Stimulated activated CD8-positive, alpha-beta memory T cell treated with anti-CD3 and anti-CD28 coated beads, Interleukin-12 subunit alpha, Interleukin-12 subunit beta, amount 100 ng/mL, for 4 hours (primary cell): Measurements from ENCODE around the gene CD74.

Experiments
- DNase-seq: peaks from one replicate; pipeline ENCODE4 v3.0.0-alpha.2; 2020; ENCODE audit warnings: low read depth

Gene CD74

GRCh38 chr5:150358261-150359095 is 54.2 kb downstream of the CD74 start:
- no peak for DNase-seq

DNA sequence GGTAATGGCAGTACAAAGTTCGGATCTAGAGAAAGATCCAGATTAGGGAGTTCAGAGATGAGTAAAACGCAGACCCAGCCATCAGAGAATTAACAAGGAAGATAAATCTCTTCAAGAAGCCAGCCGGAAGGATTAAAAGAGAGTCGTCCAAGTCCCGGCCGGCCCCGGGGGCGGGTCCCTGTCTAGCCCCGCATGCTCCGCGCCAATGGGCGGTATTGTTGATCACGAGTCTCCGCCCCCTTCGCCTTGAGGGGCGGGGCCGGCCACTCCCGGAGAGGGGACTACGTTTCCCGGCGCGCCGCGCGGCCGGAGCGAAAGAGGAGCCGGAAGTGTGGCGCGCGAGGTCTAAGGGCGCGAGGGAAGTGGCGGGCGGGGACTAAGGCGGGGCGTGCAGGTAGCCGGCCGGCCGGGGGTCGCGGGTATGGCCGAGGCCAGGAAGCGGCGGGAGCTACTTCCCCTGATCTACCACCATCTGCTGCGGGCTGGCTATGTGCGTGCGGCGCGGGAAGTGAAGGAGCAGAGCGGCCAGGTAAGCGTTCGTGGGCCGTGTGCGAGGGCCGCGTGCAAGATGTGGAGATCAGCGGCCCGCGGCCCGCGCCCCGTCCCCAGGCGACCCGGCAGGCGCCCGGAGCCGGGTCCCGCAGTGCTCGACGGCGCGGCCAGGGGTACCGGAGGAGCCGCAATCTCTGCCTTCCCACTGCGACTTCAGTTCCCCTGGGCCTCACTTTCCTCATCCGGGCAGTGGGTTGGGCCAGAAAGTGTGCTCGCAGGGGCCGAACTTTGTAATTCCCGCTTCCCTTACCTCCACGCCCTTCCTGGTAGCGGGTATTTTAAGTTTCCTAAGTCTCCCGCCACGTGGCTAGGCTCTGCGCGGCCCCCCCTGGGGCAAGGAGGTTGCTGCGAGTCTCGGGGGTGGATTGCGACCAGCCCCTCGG is 55.1 kb downstream of the CD74 start, which contains the start of gene TCOF1:
TSS of gene TCOF1 (plus strand) at position 372 of the 935 bp plus-strand sequence. CDS start at position 422, 50 bp downstream.
- DNase-seq, result peak; percentile 95

- DNase-seq, result no peak
Measured at GRCh38 chr5:150356575-150357294, 56.0 kb downstream of the CD74 start.

DNA sequence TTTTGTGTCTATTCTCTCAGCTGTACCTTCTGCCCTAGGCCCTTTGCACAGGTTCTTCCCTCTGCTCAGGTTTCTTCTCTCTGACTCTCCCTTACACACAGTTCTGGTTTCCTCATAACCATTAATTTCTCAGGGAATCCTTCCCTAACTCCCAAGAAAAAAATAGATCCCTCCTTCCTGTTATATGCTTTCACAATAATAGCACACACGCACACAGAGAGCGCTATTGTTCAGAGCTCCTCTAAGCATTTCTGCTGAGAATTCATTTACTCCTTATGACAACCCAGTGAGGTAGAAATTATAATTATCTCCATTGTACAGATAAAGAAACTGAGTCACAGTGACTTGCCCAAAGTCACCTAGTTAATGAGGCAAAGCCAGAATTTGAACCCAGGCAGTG is 56.9 kb downstream of the CD74 start:
- no peak for DNase-seq

- no peak for DNase-seq
Measured at GRCh38 chr5:150353032-150353675, 59.6 kb downstream of the CD74 start.

DNA sequence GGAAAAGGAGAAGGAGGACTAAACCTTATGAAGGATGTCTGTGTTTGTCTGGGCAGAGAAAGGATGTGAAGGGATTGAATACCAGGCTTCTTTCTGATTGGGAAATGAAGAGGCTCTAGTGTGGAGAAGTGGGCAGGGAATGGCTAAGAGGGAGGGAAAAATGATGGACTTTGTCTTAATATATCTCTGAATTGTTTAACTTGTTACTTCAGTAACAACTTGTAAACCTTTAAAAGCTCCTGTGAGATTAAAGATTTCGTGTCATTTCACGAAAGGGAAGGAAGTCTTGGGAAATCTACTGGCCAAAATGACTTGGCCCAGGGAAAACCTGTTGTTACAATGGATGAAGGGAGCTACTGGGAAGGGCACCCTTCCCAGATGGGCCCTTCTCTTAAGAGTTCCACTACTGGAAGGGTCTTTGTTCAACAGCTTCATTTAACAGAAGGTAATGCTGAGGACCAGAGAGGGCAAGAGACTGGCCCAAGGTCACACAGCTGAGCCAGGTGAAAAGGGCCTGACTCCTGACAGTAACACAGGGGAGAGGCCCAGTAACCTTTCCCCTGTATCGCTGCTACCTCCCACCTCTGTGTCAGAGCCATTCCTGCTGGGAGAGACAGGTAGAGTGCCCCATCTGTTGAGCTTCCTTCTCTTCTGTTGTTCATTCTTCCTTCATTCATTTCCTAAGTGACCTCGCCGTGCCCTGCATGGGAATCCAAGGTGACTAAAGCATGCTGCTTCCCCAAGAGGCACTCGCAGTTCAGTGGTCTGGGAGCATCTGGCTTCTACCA is 60.3 kb downstream of the CD74 start:
- no peak for DNase-seq
